ENCODE data around the gene PNKP.

DNA sequence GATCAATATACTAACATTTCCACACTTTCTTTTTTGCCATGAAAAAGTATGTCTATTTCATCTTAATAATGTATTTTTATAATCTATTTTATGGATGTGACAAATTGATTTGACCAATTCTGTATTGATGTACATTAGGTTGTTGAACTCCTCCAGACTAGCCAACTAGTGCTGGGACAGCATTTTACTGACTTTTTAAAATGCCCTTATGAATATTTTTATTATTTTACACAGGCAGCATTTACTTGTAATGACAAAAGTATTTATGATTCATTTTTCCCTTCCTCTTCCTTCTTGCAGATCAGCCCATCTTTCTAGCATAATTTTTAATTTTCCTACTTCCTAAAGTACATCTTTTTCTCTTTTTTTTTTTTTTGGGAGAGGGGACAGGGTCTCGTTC is 53.4 kb downstream of the PNKP start:
- no peak for TF ChIP-seq KLF5 (IDR thresholded peaks at IDR 0.05; ENCODE audit: partially characterized antibody)
- TF ChIP-seq ESRRA (IDR thresholded peaks at IDR 0.05; ENCODE audit: low read length): no peak
